KMS-11 (cell line): ENCODE data around the gene PES1.

ENCODE experiments used
- H2AFZ ChIP-seq: fragments of 200-600 bp; sonication (generic); 2 replicates; pipeline ENCODE4 v1.6.1; 2016; ENCODE audit warnings: antibody characterized with exemption, mixed run types, low read depth
- H3K27ac ChIP-seq: fragments of 200-600 bp; sonication (generic); 2 replicates; pipeline ENCODE4 v1.6.1; 2016; ENCODE audit warnings: mild to moderate bottlenecking, mixed run types
- H3K27me3 ChIP-seq: fragments of 200-600 bp; sonication (generic); 2 replicates; pipeline ENCODE4 v1.6.1; 2017; ENCODE audit warnings: mild to moderate bottlenecking, low read depth, mixed run types, moderate library complexity; ENCODE audit not compliant: insufficient read depth
- H3K36me3 ChIP-seq: fragments of 200-600 bp; sonication (generic); 2 replicates; pipeline ENCODE4 v1.6.1; 2017; ENCODE audit warnings: mild to moderate bottlenecking, mixed run types; ENCODE audit not compliant: insufficient read depth
- H3K4me1 ChIP-seq: fragments of 200-600 bp; sonication (generic); 2 replicates; pipeline ENCODE4 v1.6.1; 2016; ENCODE audit warnings: mild to moderate bottlenecking, low read depth, mixed run types; ENCODE audit not compliant: poor library complexity, severe bottlenecking
- H3K4me2 ChIP-seq: fragments of 200-600 bp; sonication (generic); 2 replicates; pipeline ENCODE4 v1.7.0; 2016; ENCODE audit warnings: mild to moderate bottlenecking, mixed run types
- H3K4me3 ChIP-seq: fragments of 200-600 bp; sonication (generic); IDR thresholded peaks from 2 replicates; pipeline ENCODE4 v1.6.1; 2017; ENCODE audit warnings: low read depth, low read length, mixed read lengths; ENCODE audit not compliant: insufficient read depth
- H3K79me2 ChIP-seq: fragments of 200-600 bp; sonication (generic); 2 replicates; pipeline ENCODE4 v1.6.1; 2016; ENCODE audit warnings: low read depth, mixed run types; ENCODE audit not compliant: insufficient read depth
- H3K9ac ChIP-seq: fragments of 200-600 bp; sonication (generic); 2 replicates; pipeline ENCODE4 v1.6.1; 2016; ENCODE audit warnings: mild to moderate bottlenecking, mixed run types
- H4K20me1 ChIP-seq: fragments of 200-600 bp; sonication (generic); 2 replicates; pipeline ENCODE4 v1.6.1; 2016; ENCODE audit warnings: mild to moderate bottlenecking, mixed run types; ENCODE audit not compliant: insufficient read depth
- CTCF ChIP-seq: fragments of 200-600 bp; sonication (generic); conservative IDR thresholded peaks from 2 replicates; pipeline ENCODE4 v1.6.1; 2017; ENCODE audit warnings: low read depth, mild to moderate bottlenecking, antibody characterized with exemption, low read length, moderate library complexity, mixed read lengths

The PES1 gene

GRCh38 chr22:30539368-30539767 is 52.3 kb downstream of the PES1 start:
- Histone ChIP-seq H3K27ac (no peak overlapping the region), H3K4me3 (no peak overlapping the region), H3K9ac (no peak overlapping the region), H3K36me3 (no peaks in the 10 kb centered on the region), H3K4me1 (peaks cover 6% of the 10 kb centered on the region), H2AFZ (no peak overlapping the region), H3K27me3 (peaks cover 3% of the 10 kb centered on the region; the same call in 1 of the 2 replicates), H4K20me1 (no peaks in the 10 kb centered on the region), H3K79me2 (no peaks in the 10 kb centered on the region), H3K4me2 (no peak overlapping the region)
- TF ChIP-seq CTCF, result no peak

GRCh38 chr22:30538280-30538679 is 53.4 kb downstream of the PES1 start:
- H3K4me3 ChIP-seq, result no peak overlapping the region
- no peaks in the 10 kb centered on the region; the same call in 1 of the 2 replicates for H3K27me3 ChIP-seq
- peaks cover 6% of the 10 kb centered on the region for H3K4me1 ChIP-seq
- H3K79me2 ChIP-seq, result no peaks in the 10 kb centered on the region
- no peak overlapping the region for H3K4me2 ChIP-seq
- no peak overlapping the region for H2AFZ ChIP-seq
- no peak for TF ChIP-seq CTCF
- H4K20me1 ChIP-seq, result no peaks in the 10 kb centered on the region
- H3K27ac ChIP-seq, result no peak overlapping the region
- no peak overlapping the region for H3K9ac ChIP-seq
- no peaks in the 10 kb centered on the region for H3K36me3 ChIP-seq

- Histone ChIP-seq H4K20me1 (no peaks in the 10 kb centered on the region), H3K27ac (no peak overlapping the region), H3K4me1 (peaks cover 6% of the 10 kb centered on the region), H3K4me3 (no peak overlapping the region), H3K79me2 (no peaks in the 10 kb centered on the region), H3K27me3 (no peaks in the 10 kb centered on the region), H3K36me3 (no peaks in the 10 kb centered on the region), H2AFZ (no peak overlapping the region), H3K4me2 (no peak overlapping the region), H3K9ac (no peak overlapping the region)
- no peak for TF ChIP-seq CTCF
Observed at GRCh38 chr22:30537083-30537731, 54.5 kb downstream of the PES1 start.

- Histone ChIP-seq H3K4me1 (peaks cover 6% of the 10 kb centered on the region), H3K36me3 (no peaks in the 10 kb centered on the region), H3K27me3 (no peaks in the 10 kb centered on the region), H3K79me2 (no peaks in the 10 kb centered on the region), H3K9ac (no peak overlapping the region), H3K4me3 (no peak overlapping the region), H2AFZ (no peak overlapping the region), H3K27ac (no peak overlapping the region), H3K4me2 (no peak overlapping the region), H4K20me1 (no peaks in the 10 kb centered on the region)
- no peak for TF ChIP-seq CTCF
Observed at GRCh38 chr22:30535182-30535581, 56.5 kb downstream of the PES1 start.
